ENCODE measurements around the gene NES.

The NES gene

DNA sequence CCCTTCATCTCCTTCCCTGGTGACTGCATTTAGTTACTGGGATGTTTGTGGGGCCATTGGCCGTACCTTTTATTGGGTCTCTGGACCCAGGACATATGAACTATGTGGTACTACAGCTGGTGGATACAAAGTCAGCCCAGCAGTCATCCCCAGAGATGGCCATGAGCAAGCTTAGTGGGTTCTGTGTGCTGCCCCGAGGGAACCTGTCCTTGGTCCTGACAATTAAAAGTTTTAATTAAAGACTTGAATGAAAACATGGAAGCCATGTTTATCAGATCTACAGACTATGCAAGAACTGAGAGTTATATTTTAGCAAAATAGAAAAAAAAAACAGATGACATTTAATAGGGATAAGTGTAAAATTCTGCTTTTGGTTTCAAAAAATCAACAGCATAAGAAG lies 2.8 kb upstream of the NES start:
- POLR2A ChIA-PET, result interaction anchor here (0.7 kb wide), 1 partner anchor 13 kb away, joined by 3 read pairs; no protein-coding TSS in a partner anchor
- H3K27ac ChIP-seq (ENCODE audit: extremely low read depth, low read depth, low read length), result no peak overlapping the region

DNA sequence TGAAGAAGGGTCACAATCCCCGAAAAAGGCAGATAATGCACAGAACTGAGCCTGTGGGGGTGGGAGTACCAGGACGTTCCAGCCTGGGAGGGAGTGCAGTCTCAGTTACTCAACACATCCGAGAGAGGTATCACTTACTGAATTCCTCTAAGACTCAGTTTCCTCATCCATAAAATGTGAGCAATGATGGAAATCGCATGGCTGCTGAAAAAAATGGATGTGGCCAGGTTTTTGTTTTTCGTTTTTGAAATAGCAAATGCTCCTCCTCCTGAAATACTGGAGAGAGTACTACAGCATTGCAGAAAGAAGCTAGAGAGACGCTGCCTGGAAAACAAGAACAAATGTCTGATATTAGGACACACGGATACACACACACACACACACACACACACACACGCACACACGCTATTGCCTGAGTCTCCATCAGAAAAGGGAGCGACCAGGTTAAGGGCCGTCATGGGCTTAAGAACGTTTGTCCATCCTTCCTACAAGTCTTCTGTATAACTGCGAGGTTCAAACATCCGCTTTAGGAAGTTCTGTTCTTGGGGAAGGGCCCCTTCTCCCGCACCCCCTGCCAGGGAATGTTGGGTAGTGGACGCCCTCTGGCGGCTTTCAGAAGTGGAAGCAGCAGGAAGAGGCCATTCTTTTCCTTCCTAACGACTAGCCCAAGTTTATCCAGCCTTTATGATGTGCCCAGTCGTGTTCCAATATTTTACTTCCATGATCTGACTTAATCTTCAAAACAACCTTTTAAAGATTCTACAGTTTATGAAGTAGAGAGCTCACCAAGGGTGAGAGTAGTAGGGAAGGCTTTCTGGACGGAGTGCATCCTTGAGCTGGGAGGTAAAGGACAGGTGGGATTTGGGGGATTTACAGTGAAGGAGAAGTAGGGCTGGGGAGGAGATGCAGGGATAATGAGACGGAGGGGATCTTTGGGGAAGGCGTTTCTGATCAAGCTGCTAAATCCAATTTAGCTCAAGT lies 699 bp upstream of the NES start:
- no peaks in the 10 kb centered on the region for H3K4me1 ChIP-seq (ENCODE audit: control insufficient read depth, insufficient read depth, low read length)
- H3K27ac ChIP-seq (ENCODE audit: extremely low read depth, low read depth, low read length), result no peak overlapping the region
- CTCF ChIA-PET, result interaction anchor here (0.6 to 21.1 kb wide), 35 partner anchors 13 to 1540 kb away, joined by 3 to 564 read pairs (median 4); partner anchors contain the start of genes BCAN, CRABP2, HAPLN2 and ISG20L2
- POLR2A ChIA-PET, result interaction anchor here (0.5 to 2.2 kb wide), 4 partner anchors 13 to 145 kb away, joined by 3 to 20 read pairs (median 10); partner anchors contain the start of genes ISG20L2 and METTL25B
- peaks cover 0 to 11% of the 10 kb centered on the region in 2 experiments; a peak in 1 of 3 replicates for H3K36me3 ChIP-seq (ENCODE audit: control insufficient read depth in 2 of 2, insufficient read depth in 1 of 2, low read length in 2 of 2)
- H3K4me3 ChIP-seq (ENCODE audit: low read depth, low read length), result no peak overlapping the region
- H3K9me3 ChIP-seq (ENCODE audit: control insufficient read depth, insufficient read depth, low read depth, low read length), result no peaks in the 10 kb centered on the region
- TF ChIP-seq WT1 (tag by site-specific recombination; IDR thresholded peaks at IDR 0.05), result no peak
- TF ChIP-seq ELK4 (IDR thresholded peaks at IDR 0.05; ENCODE audit: borderline replicate concordance, low read depth, low read length), result no peak
- no peak for TF ChIP-seq ZNF777 (tag by site-specific recombination; IDR thresholded peaks at IDR 0.05; ENCODE audit: borderline replicate concordance)
- peak; percentile 38; the same call in 1 of the 2 replicates for TF ChIP-seq PRDM10 (tag by site-specific recombination; IDR thresholded peaks at IDR 0.05)
- TF ChIP-seq ZNF660 (tag by site-specific recombination; IDR thresholded peaks at IDR 0.05), result peak; percentile 17; the same call in 1 of the 2 replicates
- no peak for TF ChIP-seq ZNF514 (tag by site-specific recombination; IDR thresholded peaks at IDR 0.05)
- no peak for TF ChIP-seq ZNF112 (tag by site-specific recombination; IDR thresholded peaks at IDR 0.05)
- TF ChIP-seq ZBTB10 (tag by site-specific recombination; IDR thresholded peaks at IDR 0.05), result peak; percentile 85
- no peak for TF ChIP-seq ZNF223 (tag by site-specific recombination; IDR thresholded peaks at IDR 0.05)
- TF ChIP-seq ZNF664 (tag by site-specific recombination; IDR thresholded peaks at IDR 0.05), result no peak
- TF ChIP-seq HOXC10 (CRISPR knock-in tag; IDR thresholded peaks at IDR 0.05), result no peak

More for the DNA sequence above, 2.8 kb upstream of the NES start:
- Histone ChIP-seq H3K36me3 (ENCODE audit: control insufficient read depth in 2 of 2, insufficient read depth in 1 of 2, low read length in 2 of 2) (peaks cover 0 to under 1% of the 10 kb centered on the region in 2 experiments; a peak in 1 of 3 replicates), H3K9me3 (ENCODE audit: control insufficient read depth, insufficient read depth, low read depth, low read length) (no peaks in the 10 kb centered on the region), H3K4me1 (ENCODE audit: control insufficient read depth, insufficient read depth, low read length) (no peaks in the 10 kb centered on the region), H3K4me3 (ENCODE audit: low read depth, low read length) (no peak overlapping the region)
- TF ChIP-seq ZNF521 (tag by site-specific recombination; IDR thresholded peaks at IDR 0.05) (no peak), ZNF18 (tag by site-specific recombination; IDR thresholded peaks at IDR 0.05) (no peak), ZNF629 (tag by site-specific recombination; IDR thresholded peaks at IDR 0.05) (no peak), BCL11A (tag by site-specific recombination; IDR thresholded peaks at IDR 0.05; ENCODE audit: low read depth) (no peak)
- TF ChIP-seq, protein P1, sequence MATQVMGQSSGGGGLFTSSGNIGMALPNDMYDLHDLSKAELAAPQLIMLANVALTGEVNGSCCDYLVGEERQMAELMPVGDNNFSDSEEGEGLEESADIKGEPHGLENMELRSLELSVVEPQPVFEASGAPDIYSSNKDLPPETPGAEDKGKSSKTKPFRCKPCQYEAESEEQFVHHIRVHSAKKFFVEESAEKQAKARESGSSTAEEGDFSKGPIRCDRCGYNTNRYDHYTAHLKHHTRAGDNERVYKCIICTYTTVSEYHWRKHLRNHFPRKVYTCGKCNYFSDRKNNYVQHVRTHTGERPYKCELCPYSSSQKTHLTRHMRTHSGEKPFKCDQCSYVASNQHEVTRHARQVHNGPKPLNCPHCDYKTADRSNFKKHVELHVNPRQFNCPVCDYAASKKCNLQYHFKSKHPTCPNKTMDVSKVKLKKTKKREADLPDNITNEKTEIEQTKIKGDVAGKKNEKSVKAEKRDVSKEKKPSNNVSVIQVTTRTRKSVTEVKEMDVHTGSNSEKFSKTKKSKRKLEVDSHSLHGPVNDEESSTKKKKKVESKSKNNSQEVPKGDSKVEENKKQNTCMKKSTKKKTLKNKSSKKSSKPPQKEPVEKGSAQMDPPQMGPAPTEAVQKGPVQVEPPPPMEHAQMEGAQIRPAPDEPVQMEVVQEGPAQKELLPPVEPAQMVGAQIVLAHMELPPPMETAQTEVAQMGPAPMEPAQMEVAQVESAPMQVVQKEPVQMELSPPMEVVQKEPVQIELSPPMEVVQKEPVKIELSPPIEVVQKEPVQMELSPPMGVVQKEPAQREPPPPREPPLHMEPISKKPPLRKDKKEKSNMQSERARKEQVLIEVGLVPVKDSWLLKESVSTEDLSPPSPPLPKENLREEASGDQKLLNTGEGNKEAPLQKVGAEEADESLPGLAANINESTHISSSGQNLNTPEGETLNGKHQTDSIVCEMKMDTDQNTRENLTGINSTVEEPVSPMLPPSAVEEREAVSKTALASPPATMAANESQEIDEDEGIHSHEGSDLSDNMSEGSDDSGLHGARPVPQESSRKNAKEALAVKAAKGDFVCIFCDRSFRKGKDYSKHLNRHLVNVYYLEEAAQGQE (tag by site-specific recombination; IDR thresholded peaks at IDR 0.05), result peak; percentile 66
- CTCF ChIA-PET, result interaction anchor here (0.5 to 21.1 kb wide), 13 partner anchors 11 to 1205 kb away, joined by 3 to 564 read pairs (median 4); partner anchors contain the start of genes CRABP2, HAPLN2, ISG20L2 and METTL25B

Measured in HEK293 (cell line).